ENCODE measurements around the gene KLHL29.

KLHL29 gene

DNA sequence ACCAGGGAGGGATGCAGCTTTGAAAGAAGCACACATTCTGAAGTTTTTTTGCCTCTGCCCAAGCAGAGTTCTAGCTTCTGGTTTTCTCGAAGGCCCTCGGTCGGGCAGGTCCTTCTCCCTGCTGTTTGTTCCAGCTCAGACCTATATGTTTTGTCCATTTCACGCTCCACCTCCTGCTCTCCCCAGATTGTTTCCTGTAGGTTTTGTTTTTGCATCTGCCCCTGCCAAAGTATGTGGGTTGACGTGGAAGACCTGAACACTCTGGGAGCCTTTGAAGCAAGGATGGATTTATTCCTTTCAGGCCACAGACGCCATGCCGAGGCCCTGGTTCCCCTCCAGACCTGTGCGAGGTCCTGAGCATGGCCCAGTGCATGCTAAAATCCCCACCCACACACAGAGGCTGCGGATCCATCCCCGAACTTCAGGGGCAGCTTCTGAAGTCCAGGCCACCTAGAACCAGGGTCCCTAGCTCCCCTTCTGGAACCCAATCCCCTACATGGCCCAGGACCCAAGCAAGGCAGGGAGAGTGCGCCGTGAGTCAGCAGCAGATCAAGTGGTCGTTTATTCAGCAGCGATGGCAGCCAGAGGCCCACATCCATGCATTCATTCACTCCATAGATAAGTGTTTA lies 205.4 kb downstream of the KLHL29 start:
- no peak for DNase-seq (ENCODE audit: low read depth)
- no peak overlapping the region for H3K4me3 ChIP-seq (ENCODE audit: low read depth, low read length)
- TF ChIP-seq, protein P1, sequence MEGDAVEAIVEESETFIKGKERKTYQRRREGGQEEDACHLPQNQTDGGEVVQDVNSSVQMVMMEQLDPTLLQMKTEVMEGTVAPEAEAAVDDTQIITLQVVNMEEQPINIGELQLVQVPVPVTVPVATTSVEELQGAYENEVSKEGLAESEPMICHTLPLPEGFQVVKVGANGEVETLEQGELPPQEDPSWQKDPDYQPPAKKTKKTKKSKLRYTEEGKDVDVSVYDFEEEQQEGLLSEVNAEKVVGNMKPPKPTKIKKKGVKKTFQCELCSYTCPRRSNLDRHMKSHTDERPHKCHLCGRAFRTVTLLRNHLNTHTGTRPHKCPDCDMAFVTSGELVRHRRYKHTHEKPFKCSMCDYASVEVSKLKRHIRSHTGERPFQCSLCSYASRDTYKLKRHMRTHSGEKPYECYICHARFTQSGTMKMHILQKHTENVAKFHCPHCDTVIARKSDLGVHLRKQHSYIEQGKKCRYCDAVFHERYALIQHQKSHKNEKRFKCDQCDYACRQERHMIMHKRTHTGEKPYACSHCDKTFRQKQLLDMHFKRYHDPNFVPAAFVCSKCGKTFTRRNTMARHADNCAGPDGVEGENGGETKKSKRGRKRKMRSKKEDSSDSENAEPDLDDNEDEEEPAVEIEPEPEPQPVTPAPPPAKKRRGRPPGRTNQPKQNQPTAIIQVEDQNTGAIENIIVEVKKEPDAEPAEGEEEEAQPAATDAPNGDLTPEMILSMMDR (IDR thresholded peaks at IDR 0.05; ENCODE audit: low read depth, low read length, missing control alignments) = no peak
- in situ Hi-C loops (cut with HindIII; ENCODE audit: low sequenced_read_pairs) = no loop called here

DNA sequence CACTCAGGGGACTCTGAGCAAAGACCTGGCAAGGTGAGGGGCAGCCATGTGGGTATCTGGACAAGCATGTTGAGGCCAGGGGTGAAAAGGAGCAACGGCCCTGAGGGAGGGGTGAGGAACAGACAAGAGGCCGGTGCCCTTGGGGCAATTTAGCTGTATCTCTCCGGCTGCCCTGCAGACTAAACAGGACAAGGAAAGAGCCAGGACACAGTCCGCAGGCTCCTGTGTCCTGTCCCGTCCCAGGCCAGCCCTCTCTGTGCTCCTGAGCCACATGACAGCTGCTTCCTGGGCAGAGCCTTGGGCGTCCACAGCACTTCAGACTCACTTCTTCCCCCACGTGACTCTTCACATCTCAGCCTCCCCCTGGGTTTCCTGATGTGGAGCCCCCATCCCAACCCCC lies 206.1 kb downstream of the KLHL29 start:
- H3K4me3 ChIP-seq (ENCODE audit: low read depth, low read length) = no peak overlapping the region
- DNase-seq (ENCODE audit: low read depth) = no peak
- in situ Hi-C loops (cut with HindIII; ENCODE audit: low sequenced_read_pairs) = no loop called here
- TF ChIP-seq, protein P1 (IDR thresholded peaks at IDR 0.05; ENCODE audit: low read depth, low read length, missing control alignments) = no peak

DNA sequence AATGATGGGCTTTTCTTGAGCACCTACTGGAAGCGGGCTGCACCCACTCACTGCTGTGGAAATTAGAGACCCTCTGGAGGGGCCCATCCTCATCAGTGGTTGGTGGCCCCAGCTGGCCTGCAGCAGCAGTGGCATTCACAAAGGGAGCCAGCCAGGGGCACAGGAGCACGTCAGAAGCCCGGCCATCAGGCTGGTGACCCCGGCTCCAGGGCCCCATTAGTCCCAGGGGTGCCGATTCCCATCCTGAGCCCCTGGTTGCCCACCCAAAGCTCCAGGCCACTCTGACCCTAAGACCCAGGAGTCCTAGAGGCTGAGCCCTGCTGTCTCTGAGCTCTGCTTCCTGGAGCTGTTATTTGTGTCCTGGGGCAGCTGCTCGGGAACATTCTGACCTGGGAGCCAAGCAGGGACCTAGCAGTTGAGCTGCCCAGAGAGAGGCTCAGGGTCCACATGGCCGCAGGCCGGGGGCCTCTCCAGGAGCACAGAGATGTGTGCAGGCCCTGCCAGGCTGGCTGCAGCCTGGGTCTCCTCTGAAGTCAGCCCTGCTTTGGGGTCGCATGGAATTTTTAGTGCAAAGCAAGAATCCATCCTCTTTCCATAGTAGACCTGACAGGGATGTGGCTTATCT lies 207.2 kb downstream of the KLHL29 start:
- no peak for DNase-seq (ENCODE audit: low read depth)
- H3K4me3 ChIP-seq (ENCODE audit: low read depth, low read length) = no peak overlapping the region
- TF ChIP-seq, protein P1 (IDR thresholded peaks at IDR 0.05; ENCODE audit: low read depth, low read length, missing control alignments) = no peak
- in situ Hi-C loops (cut with HindIII; ENCODE audit: low sequenced_read_pairs) = no loop called here

DNA sequence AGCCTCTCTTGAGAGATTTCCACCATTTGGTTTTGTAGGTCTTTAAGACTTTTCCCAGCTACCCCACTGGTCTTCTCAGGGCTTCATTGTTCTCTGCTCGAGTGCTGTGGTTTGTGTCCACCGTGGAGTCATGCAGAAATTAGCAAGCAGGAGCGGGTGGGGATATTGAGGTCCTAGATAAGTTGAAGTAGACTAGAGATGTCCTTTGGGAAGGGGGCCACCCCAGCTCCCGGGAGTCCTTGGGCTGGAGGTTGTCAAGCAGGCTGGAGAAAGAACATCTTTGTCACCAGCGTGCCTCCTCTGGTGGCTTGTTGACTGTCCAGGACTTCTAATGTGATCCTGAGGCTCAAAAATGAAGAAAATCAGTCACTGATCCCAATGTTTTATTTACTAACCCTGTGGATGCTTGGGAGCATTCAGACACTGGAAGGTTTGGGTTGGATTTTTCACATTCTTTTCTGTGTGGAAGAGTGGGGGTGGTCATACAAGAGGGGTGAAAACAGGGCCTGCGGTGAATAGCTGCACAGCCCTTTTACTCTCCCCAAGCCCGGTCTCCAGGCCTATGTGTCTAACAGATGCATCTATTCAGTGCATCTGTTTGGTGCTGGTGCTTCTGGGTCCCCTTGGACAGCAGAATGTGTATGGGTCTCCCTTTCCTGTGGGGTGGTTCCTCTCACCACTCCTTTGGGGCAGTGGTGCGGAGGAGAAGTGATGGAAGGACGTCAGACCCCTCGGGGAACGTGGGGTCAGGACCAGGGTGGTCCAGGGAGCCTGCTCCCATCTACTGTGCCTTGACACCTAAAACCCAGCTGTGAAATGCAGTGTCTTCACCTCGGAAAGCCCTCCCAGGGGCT lies 208.1 kb downstream of the KLHL29 start:
- no peak overlapping the region for H3K4me3 ChIP-seq (ENCODE audit: low read depth, low read length)
- TF ChIP-seq, protein P1 (IDR thresholded peaks at IDR 0.05; ENCODE audit: low read depth, low read length, missing control alignments) = no peak
- no peak for DNase-seq (ENCODE audit: low read depth)
- in situ Hi-C loops (cut with HindIII; ENCODE audit: low sequenced_read_pairs) = no loop called here

DNA sequence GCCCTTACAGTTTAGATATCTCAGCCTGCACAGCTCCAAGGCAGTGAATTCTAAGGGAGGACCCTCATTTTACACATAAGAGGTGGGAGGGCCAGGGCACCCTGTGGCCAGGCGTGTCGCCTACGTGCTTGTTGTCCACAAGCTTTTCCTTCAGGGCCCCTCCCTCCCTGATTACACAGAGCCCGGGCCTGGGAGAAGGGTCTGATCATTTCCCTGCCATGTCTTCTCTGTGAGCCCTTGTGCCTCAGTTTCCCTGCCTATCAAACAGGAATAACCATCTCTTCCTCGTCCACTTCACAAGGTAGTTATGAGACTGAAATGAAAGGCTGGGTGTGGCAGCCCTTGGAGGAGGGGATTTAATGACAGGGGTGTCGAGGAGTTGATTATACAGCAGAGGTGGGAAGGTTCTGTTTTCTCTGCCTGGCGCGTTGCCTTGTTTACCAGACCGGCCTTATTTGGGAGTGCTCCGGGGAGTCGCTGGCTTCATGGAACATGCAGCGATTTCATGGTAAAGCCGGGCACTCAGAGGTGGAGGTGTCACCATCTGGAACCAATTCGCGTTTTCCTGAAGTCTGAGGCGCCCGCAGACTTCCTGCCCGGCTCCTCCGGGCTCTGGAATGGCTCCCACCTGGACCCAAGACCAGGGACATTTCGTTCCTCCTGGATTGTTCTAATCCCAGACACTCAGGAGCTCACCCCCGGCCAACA lies 208.9 kb downstream of the KLHL29 start:
- in situ Hi-C loops (cut with HindIII; ENCODE audit: low sequenced_read_pairs) = no loop called here
- TF ChIP-seq, protein P1 (IDR thresholded peaks at IDR 0.05; ENCODE audit: low read depth, low read length, missing control alignments) = no peak
- no peak for DNase-seq (ENCODE audit: low read depth)
- no peak overlapping the region for H3K4me3 ChIP-seq (ENCODE audit: low read depth, low read length)

DNA sequence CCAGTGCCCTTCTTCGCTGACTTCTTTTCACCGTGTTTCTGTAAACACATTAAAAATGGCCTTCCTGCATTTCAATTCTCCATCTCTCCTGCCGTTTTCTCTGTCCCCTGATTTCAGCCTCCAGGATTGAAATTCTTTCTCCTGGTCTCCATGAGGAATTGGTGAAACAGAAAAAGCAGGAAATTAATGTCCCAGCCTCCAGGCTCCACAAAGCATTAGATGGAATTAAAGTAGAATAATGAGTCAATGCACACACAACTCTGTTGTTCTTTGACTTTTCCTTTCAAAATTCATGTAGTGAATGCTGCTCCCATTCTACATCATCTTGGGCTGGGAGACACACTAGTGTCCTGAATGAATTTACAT lies 209.5 kb downstream of the KLHL29 start:
- in situ Hi-C loops (cut with HindIII; ENCODE audit: low sequenced_read_pairs) = no loop called here
- DNase-seq (ENCODE audit: low read depth) = no peak
- TF ChIP-seq, protein P1 (IDR thresholded peaks at IDR 0.05; ENCODE audit: low read depth, low read length, missing control alignments) = no peak
- no peak overlapping the region for H3K4me3 ChIP-seq (ENCODE audit: low read depth, low read length)
